Aorta (tissue), 5 donors: ENCODE results near the gene DNASE2. TPM values are rescaled to one million over a fixed set of nuclear protein-coding genes. Genes with fewer than 3 reads are reported as not detected.
A peak's percentile ranks its signal among the peaks of the same experiment; 100 is the strongest.

ENCODE experiments used
- ATAC-seq: fragments of 200-7000 bp; cut with Tn5 transposase; one replicate; pipeline ENCODE4 v1.9.1; 2022; ENCODE audit warnings: moderate library complexity; ENCODE audit not compliant: low FRiP score
- DNase-seq, 2 donors: peaks; one replicate each; pipeline ENCODE4 v3.0.0-alpha.2; 2020
- H3K27ac ChIP-seq, 2 donors: one replicate each; pipeline ENCODE4 v1.5.1; 2013; ENCODE audit warnings: low read length in 2 of 2, mild to moderate bottlenecking in 2 of 2, moderate library complexity in 2 of 2, control low read depth in 1 of 2, inconsistent platforms in 1 of 2, low read depth in 1 of 2
- H3K27me3 ChIP-seq, 2 donors: one replicate each; pipeline ENCODE4 v1.6.1; 2013; ENCODE audit warnings: control low read depth in 1 of 2, low read length in 1 of 2, mild to moderate bottlenecking in 1 of 2, moderate library complexity in 1 of 2; ENCODE audit not compliant: insufficient read depth in 2 of 2, control insufficient read depth in 1 of 2
- H3K36me3 ChIP-seq, 2 donors: one replicate each; pipeline ENCODE4 v1.6.1; 2013; ENCODE audit warnings: control low read depth in 1 of 2, low read length in 1 of 2, mild to moderate bottlenecking in 1 of 2; ENCODE audit not compliant: insufficient read depth in 2 of 2, control insufficient read depth in 1 of 2
- H3K4me1 ChIP-seq, 2 donors: one replicate each; pipeline ENCODE4 v1.6.1; 2013; ENCODE audit warnings: low read length in 2 of 2, control low read depth in 1 of 2, mild to moderate bottlenecking in 1 of 2, moderate library complexity in 1 of 2; ENCODE audit not compliant: insufficient read depth in 2 of 2, control insufficient read depth in 1 of 2
- H3K4me3 ChIP-seq, 2 donors: one replicate each; pipeline ENCODE4 v1.5.1; 2013; ENCODE audit warnings: low read length in 2 of 2, control low read depth in 1 of 2, mild to moderate bottlenecking in 1 of 2
- H3K9me3 ChIP-seq: one replicate; pipeline ENCODE4 v1.6.1; 2013; ENCODE audit warnings: mild to moderate bottlenecking, low read length; ENCODE audit not compliant: control insufficient read depth
- WGBS, 2 donors: extraction: QIAGEN DNeasy Blood & Tissue Kit; methylation state at CpG; one replicate each; pipeline ENCODE4 v1.1.7; 2013; 5-methylcytosine and 5-hydroxymethylcytosine counted together
- intact Hi-C, 2 donors: fragments of 100-400 bp; cut with DNase I; formaldehyde crosslinking; loops; one replicate each; pipeline versions ENCODE4 v1.14.2 to v1.15.0; 2022
- polyA plus RNA-seq, 2 donors: library from polyadenylated mRNA; stranded (reverse); fragments of 200-250 nt; gene quantifications; one replicate each; pipeline ENCODE4 v1.2.3, GENCODE V29; 2013
- total RNA-seq, 2 donors: library from RNA; stranded (reverse); fragmentation: NEBNext Ultra II Directional; extraction: Animal tissue kit (Norgen Biotek cat#: 25700); gene quantifications; one replicate each; pipeline ENCODE4 v1.2.1, GENCODE V29; 2021
- donor health status: healthy with polysubstance abuse.
- donor health status: Bipolar disorder and iron deficiency.
- donor health status: DM: no; HTN: no; CAD: no.
- donor health status: DM: no; HTN: no; CAD: no.
- donor health status: DM: yes; HTN: yes; CAD: no.

The DNASE2 gene
- total and polyA plus RNA-seq, 4 donors = 26.8 to 49.9 (median 33.4) TPM

- Histone ChIP-seq H3K4me3 (no peak overlapping the region), H3K27me3 (no peaks in the 10 kb centered on the region), H3K9me3 (no peaks in the 10 kb centered on the region), H3K36me3 (no peaks in the 10 kb centered on the region), H3K27ac (peak overlapping the region in 1 of 2 donors; percentile 9), H3K4me1 (no peaks in the 10 kb centered on the region)
- intact Hi-C loops = no loop called here
- DNase-seq (peak; percentile 80 to 89), ATAC-seq (peak; percentile 83)
- 2 to 5% methylated on average over 22 of the region's 22 CpGs for WGBS, 2 donors
Measured at GRCh38 chr19:12913011-12913561, 31.8 kb upstream of the DNASE2 start.

DNA sequence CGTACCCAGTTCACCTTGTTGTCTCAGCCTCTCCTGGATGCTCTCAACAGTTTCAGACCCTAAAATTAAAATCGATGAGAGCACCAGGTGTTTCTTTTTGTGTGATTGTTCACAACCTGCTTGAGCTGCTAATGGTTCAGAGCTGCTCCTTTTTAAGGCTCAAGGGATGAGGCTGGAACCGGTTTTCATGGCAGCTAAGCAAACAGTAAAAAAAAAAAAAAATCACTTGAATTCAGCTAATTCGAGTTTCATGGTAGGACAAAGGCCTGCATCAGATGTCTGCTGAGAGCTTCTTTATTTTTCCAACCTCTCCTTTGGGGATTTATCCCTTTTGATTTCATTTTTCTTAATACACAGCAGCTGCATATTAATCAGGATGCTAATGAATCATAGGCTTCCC is 31.3 kb upstream of the DNASE2 start:
- Histone ChIP-seq H3K27ac (no peak overlapping the region), H3K27me3 (no peaks in the 10 kb centered on the region), H3K4me1 (no peaks in the 10 kb centered on the region), H3K36me3 (no peaks in the 10 kb centered on the region), H3K9me3 (no peaks in the 10 kb centered on the region), H3K4me3 (no peak overlapping the region)
- WGBS, 2 donors = 31 to 43% methylated on average over 4 of the region's 4 CpGs
- ATAC-seq = no peak
- intact Hi-C loops = no loop called here
- DNase-seq = no peak

DNA sequence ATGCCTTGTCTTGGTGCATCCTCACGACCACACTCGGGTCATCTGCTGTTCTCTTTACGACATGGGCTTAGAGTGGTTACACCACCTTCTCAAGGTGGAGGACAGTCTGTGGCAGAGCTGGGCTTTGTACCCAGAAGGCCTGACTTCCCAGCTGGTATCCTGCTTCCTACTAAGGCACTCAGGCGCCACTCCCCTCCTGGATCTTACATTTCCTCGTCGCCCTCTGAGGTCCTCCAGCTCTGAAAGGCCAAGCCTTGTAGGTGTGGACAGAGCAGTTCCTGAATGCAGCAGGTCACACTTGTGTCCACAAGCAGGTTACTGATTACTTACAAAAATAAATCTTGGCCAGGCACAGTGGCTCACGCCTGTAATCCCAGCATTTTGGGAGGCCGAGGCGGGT is 25.9 kb upstream of the DNASE2 start:
- Histone ChIP-seq H3K4me1 (no peaks in the 10 kb centered on the region), H3K4me3 (no peak overlapping the region), H3K27ac (no peak overlapping the region), H3K36me3 (no peaks in the 10 kb centered on the region), H3K27me3 (no peaks in the 10 kb centered on the region), H3K9me3 (no peaks in the 10 kb centered on the region)
- 88 to 92% methylated on average over 9 of the region's 9 CpGs for WGBS, 2 donors
- intact Hi-C loops = no loop called here
- no peak for DNase-seq
- no peak for ATAC-seq

DNA sequence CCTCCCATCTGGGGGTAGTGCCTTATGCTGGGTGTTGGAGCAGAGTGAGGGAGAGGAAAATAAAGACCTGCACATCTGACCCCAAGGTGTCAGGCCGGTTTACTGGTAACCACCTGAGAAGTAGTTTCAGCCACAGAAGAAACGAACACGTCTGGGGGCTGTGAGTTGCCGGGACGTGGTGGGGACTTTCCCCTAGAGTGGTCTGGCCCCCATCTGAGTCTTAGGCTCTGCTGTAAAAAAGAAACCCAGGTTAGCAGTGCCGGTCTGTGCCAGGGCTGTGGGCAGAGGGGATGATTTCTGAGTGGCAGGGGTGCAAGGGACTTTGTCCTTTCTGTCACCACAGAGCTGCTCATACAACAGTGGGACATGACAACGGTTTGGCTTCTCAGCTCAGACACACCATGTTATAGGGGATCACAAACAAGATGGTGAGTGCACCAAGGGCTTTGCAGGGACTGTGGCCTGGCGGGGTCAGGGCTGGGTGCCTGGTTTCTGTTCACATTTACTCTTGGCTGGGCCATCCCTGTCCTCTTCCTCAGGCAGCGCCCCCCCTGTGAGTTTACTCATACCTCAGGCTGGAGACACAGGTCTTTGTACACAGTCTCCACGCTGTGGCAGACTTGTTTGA is 18.8 kb upstream of the DNASE2 start:
- Histone ChIP-seq H3K4me3 (no peak overlapping the region), H3K9me3 (no peaks in the 10 kb centered on the region), H3K27me3 (no peaks in the 10 kb centered on the region), H3K27ac (no peak overlapping the region), H3K36me3 (no peaks in the 10 kb centered on the region), H3K4me1 (no peaks in the 10 kb centered on the region)
- DNase-seq = no peak
- WGBS, 2 donors = 88 to 89% methylated on average over 10 of the region's 10 CpGs
- ATAC-seq = no peak
- intact Hi-C loops = no loop called here

GRCh38 chr19:12896460-12896859 is 15.2 kb upstream of the DNASE2 start:
- WGBS, 2 donors = 92 to 94% methylated on average over 17 of the region's 17 CpGs
- H3K36me3 ChIP-seq = no peaks in the 10 kb centered on the region
- H3K4me3 ChIP-seq = no peak overlapping the region
- H3K27ac ChIP-seq = no peak overlapping the region
- ATAC-seq = no peak
- intact Hi-C loops = no loop called here
- DNase-seq = no peak
- no peaks in the 10 kb centered on the region for H3K27me3 ChIP-seq
- H3K9me3 ChIP-seq = no peaks in the 10 kb centered on the region
- no peaks in the 10 kb centered on the region for H3K4me1 ChIP-seq

DNA sequence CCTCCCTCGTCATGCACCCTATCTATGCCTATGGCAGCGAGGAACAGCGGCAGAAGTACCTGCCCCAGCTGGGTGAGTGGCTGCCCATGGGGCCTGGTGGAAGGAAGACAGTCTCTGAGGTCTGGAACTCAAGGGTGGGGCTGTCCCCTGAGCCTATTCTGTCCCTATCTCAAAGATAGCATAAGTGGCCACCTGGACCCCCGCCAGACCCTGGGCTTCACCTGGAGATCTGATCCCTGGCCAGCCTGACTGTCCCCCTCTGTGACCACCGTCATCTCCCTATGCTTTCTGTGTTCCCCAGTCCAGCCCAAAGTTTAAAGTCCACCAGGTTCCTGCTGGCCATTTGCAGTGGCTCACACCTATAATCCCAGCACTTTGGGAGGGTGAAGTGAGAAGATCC is 12.3 kb upstream of the DNASE2 start:
- DNase-seq = no peak

DNA sequence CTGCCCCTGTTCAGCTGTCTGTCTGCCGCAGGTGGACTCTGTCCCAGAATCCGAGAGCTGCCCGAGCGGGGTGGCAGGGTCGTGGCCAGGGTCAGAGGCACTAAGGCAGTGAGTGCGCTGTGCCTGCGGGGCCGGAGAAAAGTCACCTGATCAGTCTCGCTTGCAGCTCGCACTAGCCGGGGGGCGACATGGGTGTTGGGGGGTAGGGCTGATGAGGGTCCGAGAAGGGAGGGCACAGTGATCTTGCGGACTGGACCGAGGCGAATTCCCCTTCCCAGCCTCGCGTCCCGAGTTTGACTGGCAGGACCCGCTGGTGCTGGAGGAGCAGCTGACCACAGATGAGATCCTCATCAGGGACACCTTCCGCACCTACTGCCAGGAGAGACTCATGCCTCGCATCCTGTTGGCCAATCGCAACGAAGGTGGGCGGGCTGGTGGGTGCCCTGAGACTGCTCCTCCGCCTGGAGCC is 10.3 kb upstream of the DNASE2 start:
- no peaks in the 10 kb centered on the region for H3K4me1 ChIP-seq
- no peaks in the 10 kb centered on the region for H3K9me3 ChIP-seq
- intact Hi-C loops = no loop called here
- no peaks in the 10 kb centered on the region for H3K36me3 ChIP-seq
- H3K27ac ChIP-seq = no peak overlapping the region
- H3K27me3 ChIP-seq = no peaks in the 10 kb centered on the region
- ATAC-seq = no peak
- 7% methylated on average over 26 of the region's 26 CpGs for WGBS, 2 donors
- peak overlapping the region; percentile 46 to 55 for H3K4me3 ChIP-seq
- DNase-seq = no peak

More for the DNA sequence above, 12.3 kb upstream of the DNASE2 start:
- ATAC-seq = no peak
- Histone ChIP-seq H3K27me3 (no peaks in the 10 kb centered on the region), H3K36me3 (no peaks in the 10 kb centered on the region), H3K27ac (no peak overlapping the region), H3K9me3 (no peaks in the 10 kb centered on the region), H3K4me1 (no peaks in the 10 kb centered on the region), H3K4me3 (no peak overlapping the region)
- intact Hi-C loops = no loop called here
- WGBS, 2 donors = 91 to 92% methylated on average over 5 of the region's 5 CpGs

DNA sequence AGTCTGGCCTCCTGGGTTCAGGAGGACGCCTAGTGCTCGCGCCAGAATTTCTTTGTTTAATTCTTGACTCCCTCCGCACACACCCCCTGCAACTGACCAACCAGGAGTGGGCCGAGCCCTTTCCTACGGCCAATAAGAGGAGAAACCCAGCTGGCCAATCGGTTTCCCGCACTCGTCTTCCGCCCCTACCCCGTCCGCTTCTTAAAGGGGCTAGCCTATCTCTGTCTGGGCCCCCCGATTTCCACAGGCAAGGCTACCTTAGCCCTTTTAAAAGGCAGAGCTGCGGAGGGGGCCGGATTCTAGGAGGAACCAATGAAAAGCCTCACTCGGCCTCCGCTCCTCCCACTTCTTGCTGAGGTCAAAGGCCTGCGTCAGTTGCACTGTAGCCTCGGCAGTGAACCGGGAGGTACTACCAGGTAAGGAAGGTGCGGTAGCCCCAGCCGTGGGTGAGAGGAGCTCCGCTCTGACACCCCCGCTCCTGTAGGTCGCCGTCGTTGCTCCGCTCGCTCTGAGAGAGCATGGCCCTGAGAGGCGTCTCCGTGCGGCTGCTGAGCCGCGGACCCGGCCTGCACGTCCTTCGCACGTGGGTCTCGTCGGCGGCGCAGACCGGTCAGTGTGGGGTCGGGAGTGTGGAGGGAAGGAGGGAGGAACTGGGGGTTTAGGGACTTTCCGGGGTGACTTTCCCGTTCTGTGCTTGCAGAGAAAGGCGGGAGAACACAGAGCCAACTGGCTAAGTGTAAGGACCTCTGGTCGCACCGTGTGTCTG is 9.7 kb upstream of the DNASE2 start, which contains the start of gene GCDH:
TSS of gene GCDH (plus strand) at position 374 of the 766 bp plus-strand sequence. CDS start at position 519, 145 bp downstream.
- Histone ChIP-seq H3K4me3 (peak within 1 kb of the TSS; percentile 46 to 55), H3K4me1 (no peaks in the 10 kb centered on the region), H3K27me3 (no peaks in the 10 kb centered on the region), H3K27ac (peak within 1 kb of the TSS in 1 of 2 donors; percentile 74), H3K36me3 (no peaks in the 10 kb centered on the region), H3K9me3 (no peaks in the 10 kb centered on the region)
- peak; percentile 97 to 99 for DNase-seq
- ATAC-seq = peak; percentile 98
- 0 to 1% methylated on average over 49 of the region's 49 CpGs for WGBS, 2 donors
- intact Hi-C loops = no loop called here
